Measurements from ENCODE around the gene SIK1.
"Not testable (repeated sequence)": the region's sequence is repeated elsewhere in the genome, so short reads cannot be mapped to it uniquely, and the experiment has no call there.

The SIK1 gene

DNA sequence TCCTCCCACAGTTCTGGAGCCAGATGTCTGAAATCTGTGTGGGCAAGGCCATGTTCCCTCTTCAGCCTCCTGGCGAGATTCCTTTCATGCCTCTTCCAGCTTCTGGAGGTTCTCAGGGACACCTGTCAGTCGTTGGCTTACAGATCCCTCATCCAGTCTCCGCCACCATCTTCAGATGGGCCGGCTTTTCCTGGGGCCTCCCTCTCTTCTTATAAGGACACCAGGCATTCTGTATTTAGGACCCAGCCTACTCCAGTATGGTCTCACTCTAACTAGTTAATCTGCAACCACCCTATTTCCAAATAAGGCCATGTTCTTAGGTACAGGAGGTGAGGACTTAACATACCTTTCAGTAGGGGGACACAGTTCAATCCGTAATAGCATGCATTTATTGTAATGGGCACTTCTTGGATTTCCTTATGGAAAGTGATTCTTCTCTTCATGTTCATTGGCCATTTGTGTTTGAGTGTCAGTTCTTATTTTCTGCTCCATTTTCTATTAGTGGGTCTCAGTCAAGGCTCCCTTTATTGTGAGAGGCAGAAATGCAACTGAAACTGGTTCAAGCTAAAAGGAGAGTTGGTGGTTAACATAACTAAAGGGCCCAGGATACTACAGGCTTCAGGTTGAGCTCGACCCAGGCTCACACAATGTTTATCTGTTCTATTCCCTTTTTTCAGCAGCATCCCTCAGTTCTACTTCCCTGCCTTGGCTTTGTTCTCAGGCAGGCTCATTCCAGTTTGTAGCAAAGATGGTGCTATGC, 12.6 kb upstream of the SIK1 start:
- DNase-seq: not testable (repeated sequence)

DNA sequence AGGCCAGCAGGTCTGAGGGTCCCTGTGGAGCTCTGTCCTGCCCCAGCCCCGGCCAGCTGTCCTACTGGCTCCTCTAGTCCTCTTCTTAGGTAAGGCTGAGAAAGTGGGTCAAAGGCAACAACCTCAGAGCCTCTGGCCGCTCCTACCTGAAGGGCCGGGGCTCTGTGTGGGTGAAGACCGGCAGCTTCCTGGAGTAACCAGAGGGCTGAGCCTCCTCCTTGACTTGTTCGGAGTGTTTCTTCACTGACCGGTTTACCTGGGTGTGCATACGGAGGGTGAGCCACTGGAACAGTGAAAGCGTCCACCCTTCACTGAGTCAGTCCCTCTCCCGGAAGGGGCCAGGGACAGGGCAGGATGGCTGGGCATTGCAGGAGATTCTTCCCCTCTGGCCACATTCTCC, 9.3 kb upstream of the SIK1 start:
- DNase-seq: not testable (repeated sequence)

DNA sequence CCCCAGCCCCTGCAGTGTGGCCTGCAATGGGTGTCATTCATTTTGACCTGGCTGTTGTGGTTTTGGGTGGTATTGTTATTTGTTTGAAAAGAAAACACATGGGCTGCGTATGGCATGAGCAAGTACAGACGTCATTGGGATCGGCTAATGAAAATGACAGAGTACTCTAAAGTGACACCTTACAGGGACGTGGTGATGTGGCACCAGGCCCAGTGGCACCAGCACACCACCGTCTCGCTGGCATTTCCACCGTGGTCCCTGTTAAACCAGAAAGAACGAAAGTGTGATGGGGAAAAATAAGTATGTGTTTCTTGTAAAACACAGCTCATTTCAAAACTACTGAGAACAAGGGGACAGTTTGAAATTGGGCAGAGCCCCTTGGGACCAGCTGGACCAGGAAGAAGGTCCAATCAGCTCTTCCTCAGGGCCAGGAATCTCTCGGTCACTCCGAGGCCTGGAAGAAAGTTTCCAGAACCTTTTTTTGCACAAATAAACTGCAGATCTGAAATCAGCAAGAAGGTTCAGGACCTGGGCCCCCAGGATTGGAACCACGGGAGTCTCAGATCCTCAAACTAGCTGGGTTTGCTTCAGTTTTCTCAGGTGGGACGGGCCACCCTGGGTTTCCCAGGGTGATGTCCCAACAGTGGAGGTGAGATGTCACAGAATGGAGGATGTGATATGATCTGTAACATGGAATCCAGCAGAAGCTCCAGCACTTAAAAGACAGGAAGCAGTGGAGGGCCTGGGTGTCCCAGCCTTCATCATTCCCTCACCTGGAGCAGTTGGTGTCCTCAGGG, 6.6 kb upstream of the SIK1 start:
- not testable (repeated sequence) for DNase-seq

DNA sequence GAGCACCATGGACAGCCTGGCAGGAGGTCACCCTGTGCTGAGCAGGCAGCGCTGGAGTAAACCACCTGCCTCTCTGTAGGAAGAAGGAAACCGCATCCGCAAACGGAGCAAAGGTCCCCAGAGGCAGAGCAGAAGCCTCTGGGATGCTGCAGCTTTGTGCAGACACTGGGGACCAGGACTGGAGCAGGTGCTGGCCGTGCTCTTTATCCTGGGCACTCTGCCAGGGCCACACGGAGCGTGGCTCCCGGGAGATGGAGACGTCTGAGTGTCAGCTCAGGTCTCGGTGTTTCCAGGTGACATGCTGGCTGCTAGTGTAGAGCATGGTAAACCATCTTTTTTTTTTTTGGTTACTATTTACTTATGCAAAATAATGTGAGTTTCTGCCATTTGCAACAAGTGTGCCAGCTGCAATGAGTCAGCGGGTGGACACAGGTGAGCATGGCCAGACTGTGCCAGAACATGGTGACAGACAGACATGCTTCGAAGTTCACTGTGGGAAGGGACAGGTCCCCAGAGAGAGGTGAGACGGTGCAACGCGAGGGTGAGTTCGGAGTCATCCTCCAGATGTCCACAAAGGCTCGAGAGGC, 4.0 kb upstream of the SIK1 start:
- DNase-seq: not testable (repeated sequence)

DNA sequence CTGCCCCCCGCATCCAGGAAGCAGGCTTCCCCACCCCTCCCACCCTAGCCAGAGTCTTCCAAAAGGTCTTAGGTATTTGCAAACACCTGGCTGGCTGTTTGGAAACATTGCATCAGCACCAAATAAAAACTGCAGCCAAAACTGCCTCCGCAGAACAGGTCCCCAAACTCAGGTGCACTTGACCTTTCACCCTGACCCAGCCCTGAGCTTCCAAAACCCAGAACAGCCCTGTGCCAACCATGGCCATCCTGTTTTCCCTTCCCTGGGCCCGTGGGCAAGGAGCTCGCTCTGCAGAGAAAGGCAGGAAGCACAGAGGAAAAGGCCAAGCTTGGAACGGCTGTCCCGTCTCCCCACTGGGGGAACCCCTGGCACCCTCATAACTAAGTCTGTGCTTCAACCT, 2.0 kb upstream of the SIK1 start:
- DNase-seq: not testable (repeated sequence)

DNA sequence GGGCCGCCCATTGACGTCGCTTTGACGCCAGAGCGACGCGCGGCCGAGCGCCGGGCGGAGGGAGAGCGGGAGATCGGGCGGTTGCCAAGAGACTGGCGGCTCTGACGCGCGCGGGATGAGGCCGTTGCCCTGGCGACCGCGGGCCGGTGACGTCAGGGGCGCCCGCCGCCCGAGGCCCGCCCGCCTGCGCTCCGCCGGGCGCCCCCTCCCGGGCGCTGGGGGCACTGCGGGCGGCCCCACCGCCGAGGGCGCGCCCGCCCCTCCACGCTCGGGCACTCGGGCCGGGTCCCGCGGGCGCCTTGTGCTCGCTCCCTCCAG, 270 bp upstream of the SIK1 start:
- DNase-seq: not testable (repeated sequence)

DNA sequence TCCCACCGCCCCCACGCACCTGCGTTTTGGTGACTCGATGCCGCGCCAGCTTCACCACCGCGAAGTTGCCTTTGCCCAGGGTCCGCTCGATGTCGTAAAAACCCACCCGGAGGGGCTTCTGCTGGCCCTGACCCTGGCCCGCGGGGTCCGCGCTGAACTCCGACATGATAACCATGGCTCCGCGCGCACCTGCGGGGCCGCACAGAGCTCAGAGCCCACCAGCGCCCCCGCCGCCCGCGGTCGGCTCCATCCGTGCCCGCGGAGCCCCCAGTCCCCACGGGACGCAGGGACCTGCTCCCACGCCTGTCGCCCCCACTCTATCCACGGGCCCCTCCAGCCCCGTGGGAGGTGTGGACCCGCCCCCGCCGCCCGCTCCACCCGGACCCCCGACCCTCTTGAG, 927 bp downstream of the SIK1 start:
- DNase-seq: not testable (repeated sequence)

DNA sequence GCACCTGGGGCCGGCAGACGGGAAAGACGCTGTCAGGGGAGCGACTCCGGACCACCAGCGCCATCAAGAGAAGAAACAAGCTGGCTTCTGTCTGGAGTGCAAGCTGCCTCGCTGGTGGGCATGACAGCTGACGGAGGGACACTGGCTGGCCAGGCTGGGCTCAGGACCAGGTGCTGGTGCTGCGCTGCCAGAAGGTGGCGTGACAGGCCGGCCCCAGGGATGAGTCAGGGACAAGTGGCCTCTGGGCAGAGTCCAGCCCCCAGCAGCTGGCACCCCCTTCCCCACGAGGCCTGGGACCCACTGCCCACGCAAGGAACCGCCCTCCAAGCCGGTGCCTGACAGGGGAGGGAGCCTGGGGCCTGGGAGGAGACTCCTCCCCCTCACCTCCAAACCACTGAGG, 7.5 kb downstream of the SIK1 start:
- DNase-seq: not testable (repeated sequence)

DNA sequence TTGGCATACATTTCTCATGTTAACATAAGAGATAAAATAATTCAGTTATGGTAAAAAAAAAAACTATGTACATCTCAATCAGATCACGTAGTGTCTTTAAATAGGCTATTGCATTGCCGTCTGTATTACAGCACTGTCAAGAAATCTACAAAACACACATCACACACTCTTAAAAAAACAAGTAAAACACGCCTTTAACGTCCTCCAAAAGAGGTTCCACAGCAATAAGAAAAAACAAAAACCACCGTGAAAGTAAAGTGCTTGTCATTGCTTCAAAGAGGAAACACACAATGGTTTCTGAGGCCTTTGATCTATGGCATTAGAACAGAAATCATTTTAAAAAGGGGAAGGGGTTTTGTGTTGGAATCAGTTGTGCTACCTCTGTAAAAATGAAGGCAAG, 12.4 kb downstream of the SIK1 start:
- not testable (repeated sequence) for DNase-seq

DNA sequence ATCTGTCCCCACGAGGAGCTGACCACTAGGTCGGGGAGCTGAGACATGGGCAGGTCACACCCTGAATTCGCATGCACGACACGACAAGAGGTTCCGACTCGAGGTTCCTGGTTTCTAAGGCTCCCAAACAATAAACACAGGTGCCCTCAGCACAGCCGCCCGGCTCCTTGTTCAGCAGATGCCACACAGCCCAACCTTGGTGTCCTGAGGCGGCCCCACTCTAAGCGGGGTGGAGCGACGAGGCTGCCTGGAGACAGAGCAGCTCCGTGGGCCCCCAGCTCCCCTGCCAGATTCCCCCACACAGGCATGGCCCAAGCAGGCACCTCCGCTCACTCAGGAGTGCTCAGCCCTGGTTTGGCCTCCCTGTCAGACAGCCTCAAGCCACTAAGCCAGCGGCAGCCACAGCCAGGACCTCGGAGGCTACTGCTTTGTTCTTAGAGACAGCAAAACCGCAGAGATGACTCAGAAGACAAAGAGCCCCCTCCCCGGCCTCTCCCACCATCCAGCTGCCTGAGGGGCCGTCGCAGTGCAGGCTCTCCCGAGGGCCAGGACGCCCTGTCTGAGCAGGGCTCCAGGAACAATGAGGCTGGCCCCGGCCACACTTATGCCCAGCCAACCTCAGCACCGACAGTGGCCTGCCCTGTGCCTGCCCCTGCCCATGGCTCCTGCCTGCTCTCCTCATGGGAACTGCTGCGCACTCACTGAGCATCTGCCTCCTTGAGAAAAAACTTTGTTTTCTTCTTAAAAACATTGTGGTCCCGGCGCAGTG, 14.7 kb downstream of the SIK1 start:
- DNase-seq: not testable (repeated sequence)

DNA sequence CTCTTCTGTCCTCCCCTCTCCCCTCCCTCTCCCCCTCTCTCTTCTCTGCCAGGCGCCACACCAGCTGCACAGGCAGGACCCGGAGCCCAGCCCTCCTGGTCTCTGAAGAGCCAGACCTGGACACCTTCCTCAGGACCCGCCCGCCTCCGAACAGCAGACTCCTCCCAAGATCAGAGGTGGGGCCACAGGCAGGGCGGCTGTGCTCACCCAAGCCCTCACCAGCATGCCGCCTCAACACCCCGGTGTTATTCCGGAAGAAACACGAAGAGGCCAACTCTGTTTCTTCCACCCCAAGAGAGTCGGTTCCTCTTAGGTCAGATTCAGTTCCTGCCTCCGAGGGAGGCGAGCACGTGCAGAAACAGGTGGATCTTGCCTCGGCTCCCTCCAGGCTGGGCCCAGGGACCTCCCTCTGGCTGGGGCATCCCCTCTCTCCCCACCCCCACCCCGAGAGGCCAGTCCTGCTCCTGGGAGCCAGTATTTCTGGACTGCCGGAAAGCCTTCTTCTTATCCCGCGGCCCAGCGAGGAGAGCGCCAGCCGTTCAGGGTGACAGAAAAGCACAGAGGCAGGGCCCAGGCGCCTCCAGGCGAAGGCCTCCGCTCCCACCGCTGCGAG, 16.4 kb downstream of the SIK1 start:
- DNase-seq: not testable (repeated sequence)

DNA sequence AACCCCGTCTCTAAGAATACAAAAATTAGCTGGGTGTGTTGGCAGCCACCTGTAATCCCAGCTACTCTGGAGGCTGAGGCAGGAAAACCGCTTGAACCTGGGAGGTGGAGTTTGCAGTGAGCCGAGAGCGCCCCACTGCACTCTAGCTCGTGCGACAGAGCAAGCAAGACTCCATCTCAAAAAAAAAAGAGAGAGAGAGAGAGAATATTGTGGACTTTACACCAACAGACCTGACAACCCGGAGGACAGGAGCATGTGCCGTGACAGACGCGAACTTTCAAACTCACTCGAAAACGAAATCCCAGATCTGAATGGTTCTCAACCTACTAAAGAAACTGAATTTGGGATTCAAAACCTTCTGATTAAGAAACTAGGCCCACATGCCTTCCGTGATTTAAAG, 19.8 kb downstream of the SIK1 start:
- DNase-seq: not testable (repeated sequence)

DNA sequence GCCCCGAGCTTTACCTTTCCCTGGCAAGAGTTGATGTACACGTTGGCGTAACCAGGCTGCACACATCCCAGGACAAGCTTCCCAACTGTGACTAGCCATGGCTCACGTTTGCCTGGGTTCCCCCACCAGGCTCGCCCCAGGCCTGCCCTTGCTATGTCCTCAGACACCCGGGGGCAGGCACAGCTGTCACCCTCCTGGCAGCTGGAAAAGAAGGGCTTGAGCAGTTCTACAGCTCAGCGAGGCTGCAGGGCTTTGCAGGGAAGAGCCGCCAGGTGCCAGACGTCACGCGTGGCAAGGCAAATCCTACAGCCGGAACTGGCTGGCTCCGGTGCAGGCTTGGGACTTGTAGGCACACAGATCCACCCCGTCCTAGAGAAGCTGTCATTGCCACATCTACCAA, 22.5 kb downstream of the SIK1 start:
- DNase-seq: not testable (repeated sequence)

DNA sequence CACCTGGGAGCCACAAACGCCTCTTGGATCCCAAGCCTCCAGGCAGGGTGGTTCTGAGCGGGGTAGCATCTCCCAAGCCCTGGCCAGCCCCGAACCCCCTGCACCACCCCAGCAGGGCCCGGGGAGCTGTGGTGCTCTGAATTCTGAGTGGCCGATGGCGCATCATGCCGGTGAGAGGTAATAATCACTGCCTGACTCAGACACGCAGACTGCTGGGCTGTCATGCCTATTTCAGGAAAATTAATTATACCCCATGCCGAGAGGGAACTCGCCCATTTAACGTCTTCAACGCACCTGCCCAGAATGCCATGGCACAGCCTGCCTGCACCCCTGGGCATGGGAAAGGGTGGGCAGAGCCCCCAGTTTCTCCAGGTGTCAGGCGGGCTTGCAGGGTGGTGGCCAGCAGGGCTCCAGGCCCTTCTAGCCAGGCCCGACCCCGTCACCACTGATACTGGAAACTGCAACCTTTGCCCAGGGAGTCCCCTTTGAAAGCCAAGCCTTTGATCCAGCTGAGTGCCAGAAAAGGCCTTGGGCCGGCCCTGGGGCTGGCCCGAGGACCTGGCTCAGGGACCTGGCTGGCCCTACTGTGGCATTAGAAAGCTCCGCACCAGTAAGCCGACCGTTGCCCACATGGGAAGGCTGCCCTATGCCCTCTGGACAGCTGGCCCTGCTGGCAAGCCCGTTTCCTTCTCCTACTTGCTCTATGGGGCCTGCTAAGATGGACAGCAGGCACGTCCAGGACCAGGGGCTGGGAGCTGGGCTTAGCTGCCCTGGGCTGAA, 23.1 kb downstream of the SIK1 start:
- DNase-seq: not testable (repeated sequence)

DNA sequence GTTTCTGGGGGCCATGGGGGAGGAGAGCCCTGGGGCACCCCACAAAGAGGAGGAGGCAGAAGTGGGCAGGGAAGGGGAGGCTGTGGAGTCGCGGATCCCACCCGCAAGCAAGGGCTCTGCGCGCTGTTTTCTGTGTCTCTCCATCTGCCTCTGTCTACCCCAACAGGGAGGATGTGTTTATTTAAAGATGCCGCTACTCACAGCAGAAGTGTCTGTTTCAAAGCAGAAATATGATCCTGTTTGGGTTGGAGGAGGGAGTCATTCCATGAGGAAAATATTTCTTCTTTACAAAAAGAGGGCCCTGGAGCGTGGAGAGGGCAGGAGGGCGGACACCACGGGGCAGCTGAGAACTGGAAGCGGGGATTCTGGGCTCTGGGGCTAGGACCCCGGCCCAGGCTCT, 25.8 kb downstream of the SIK1 start:
- not testable (repeated sequence) for DNase-seq

DNA sequence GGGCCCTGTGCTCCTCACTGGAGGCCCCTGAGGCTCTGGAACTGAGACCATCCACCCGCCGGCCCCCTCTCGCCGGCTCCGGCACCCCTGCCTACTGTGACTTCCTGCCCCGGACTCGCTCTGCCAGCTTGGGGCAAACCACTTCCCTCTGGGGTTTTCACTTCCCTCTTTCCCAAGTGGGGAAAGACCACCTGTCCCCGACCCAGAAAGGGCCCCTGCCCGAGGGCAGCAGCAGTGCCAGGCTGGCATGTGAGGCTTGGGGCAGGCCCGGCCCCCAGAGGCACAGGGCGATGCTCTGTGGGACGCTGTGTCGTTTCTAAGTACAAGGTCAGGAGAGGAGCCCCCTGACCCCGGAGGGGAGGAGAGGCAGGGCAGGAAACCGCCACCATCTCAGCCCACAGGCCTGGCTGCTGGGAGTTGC, 27.3 kb downstream of the SIK1 start:
- DNase-seq: not testable (repeated sequence)

DNA sequence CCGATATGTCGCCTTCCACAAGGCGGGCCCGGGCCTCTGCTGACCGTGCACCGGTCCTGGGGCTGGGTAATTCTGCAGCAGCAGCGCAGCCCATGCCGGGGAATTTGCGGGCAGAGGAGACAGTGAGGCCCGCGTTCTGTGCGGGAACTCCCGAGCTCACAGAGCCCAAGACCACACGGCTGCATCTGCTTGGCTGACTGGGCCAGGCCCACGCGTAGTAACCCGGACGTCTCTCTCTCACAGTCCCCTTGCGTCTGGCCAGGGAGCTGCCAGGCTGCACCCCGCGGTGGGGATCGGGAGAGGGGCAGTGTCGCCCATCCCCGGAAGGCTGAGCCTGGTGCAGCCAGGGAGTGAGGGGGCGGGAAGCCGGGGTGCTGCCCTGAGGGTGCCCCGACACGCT, 27.8 kb downstream of the SIK1 start:
- not testable (repeated sequence) for DNase-seq

DNA sequence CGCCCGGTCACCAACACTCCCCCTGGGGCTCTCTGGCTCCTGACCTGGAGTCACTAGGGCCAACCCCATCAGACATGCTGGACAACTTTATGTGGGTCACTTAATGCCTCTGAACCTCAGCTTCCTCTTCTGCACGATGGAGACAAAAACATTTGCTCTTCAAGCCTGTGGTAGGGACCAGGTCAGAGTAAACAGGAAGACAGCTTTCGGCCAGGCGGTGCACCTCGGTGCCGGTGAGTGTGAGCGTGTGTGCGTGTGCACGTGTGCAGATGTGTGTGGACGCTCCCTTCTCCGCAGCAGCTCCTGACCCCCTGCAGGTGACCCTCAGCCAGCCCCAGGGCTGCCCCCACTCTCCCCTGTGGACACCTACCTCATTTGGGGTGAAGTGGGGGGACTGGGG, 28.4 kb downstream of the SIK1 start:
- DNase-seq: not testable (repeated sequence)

DNA sequence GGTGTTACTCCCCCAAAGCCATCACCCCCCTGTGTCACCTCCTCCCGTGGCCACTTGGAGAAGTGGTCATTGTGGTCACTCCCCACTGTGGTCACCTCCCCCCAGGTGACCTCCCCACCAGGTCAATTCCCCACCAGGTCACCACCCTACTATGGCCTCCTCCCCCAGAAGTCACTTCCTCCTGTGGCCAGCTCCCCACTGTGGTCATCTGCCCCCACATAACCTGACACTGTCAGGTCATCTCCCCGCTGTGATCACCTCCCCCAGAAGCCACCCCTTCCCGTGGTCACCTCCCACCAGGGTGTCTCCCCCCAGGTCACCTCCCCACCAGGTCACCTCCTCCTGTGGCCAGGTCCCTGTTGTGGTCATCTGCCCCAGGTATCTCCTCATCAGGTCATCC, 28.9 kb downstream of the SIK1 start:
- DNase-seq: not testable (repeated sequence)

DNA sequence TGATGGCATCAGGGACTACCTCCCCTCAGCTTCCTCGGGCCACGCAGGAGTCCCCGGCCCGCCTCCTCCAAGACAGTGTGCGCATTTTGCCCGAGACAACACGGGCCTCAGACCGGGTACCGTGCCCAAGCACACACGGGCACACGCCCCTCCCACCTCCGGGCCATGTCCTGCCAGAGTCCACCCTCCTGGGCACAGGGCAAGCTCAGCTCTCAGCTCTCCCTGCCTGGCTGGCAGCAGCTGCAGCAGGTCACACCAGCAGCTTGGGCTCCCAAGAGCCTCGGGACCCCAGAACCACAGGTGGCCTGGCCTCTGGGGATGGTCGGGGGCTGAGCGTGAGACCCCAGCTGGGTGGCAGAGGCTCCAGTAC, 29.5 kb downstream of the SIK1 start:
- DNase-seq: not testable (repeated sequence)

DNA sequence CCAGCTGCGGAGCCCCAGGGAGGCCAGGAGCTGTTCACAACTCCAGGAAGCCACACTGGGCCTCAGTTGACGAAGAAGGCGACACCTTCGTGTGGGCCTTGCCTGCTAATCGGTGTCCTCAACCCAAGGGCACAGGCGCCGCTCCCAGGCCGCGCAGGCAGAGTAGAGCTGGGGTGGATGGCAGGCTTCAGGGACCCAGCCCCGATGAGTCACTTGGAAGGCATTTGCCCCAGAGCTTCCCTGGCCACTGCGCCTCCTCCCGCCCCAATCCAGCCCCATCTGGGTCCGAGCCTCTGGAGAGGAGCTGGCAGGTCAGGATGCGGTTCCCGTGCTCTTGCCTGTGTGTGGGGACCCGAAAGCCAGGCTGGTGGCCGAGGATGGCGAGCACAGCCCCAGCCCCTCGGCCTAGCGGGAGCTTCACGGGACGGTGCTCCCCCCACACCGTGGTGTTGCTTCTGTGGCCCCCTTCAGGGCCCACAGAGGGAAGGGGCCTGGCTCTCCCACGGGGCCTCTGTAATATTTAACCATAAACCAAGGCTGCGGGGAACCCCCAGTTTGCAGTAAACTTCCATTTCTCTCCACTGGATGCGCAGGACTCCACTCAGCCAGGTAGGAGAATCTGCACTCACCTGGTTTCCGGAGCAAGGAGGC, 30.0 kb downstream of the SIK1 start:
- DNase-seq: not testable (repeated sequence)
